ENCODE results near the gene RTN4RL1.
"Not testable (repeated sequence)": the region's sequence is repeated elsewhere in the genome, so short reads cannot be mapped to it uniquely, and the experiment has no call there.

- TF ChIP-seq CTCF (IDR thresholded peaks at IDR 0.05; ENCODE audit: low read depth, low read length, poor library complexity, severe bottlenecking); EZH2phosphoT487 (IDR thresholded peaks at IDR 0.05; ENCODE audit: borderline replicate concordance, low read length): not testable (repeated sequence)
Measured at GRCh38 chr17:2013220-2013993, 11.7 kb downstream of the RTN4RL1 start.
